GM12891 (cell line): ENCODE measurements around the gene ATP5PO.

Source experiments
- POLR2A ChIP-seq: IDR thresholded peaks from 2 replicates; pipeline ENCODE4 v1.6.1; 2011; ENCODE audit warnings: low read depth, low read length, control low read depth
- POLR2AphosphoS5 ChIP-seq: IDR thresholded peaks from 2 replicates; pipeline ENCODE4 v1.6.1; 2011; ENCODE audit warnings: low read depth, low read length, control low read depth
- SPI1 ChIP-seq: IDR thresholded peaks from 2 replicates; pipeline ENCODE4 v1.6.1; 2011; ENCODE audit warnings: low read depth, low read length, control low read depth

- TF ChIP-seq SPI1 (no peak), POLR2AphosphoS5 (no peak), POLR2A (no peak)
These were observed 61.0 kb downstream of the ATP5PO start for GRCh38 chr21:33854604-33855003.
